ENCODE data around the gene INO80E. TPM values are rescaled to one million over a fixed set of nuclear protein-coding genes. Genes with fewer than 3 reads are reported as not detected.

Gene INO80E
- total RNA-seq, 1 donor, result 14.5 TPM

DNA sequence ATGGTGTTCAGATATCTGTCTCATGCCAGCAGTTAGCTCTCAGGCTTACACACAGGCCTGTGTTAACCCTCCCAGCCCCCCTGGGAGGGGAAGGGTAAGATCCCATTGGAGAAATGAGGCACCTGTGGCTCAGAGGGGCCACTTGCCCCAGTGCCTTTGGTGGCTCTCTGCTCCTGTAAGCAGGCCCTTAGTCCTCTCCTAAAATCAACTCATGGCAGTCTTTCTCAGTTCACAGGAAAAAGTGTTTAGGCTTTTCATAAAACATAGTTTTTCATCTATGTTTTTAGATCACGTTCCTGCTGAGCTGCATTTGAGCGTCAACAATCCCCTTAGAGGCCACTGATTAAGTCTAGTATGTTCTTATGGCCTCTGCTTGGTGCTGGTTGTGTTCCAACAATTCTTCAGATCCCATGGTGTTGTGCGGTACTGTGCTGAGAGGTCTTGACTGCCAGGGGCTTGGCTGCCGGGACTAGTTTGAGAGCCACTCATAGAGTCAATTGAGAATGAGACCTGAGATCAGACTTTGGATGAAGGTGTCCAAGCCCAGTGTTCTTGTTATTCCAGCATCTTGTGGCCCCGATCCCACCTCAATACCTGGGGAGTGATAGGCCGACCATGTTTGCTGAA, 11.8 kb upstream of the INO80E start:
- peaks cover 20% of the 10 kb centered on the region for H4K20me1 ChIP-seq (ENCODE audit: insufficient read depth, low read length)

DNA sequence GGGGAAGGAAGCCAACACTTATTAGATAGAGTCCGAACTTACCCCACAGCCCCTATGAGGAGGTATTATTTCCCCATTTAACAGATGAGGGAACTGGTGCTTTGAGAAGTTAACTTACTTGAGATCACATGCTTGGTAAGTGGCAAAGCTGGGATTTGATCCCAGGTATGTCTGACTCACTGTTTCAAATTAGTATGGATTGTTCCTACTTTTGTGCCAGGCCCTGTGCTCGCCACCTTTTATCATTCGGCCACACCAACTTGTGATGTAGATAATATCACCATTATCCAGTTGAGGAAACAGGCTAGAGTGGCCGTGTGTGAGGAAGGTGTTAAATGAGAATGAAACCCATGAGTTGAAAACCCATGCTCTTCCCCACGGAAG, 11.3 kb upstream of the INO80E start:
- Histone ChIP-seq H3K36me3 (ENCODE audit: insufficient read depth, low read length) (peaks cover 94% of the 10 kb centered on the region), H3K4me3 (ENCODE audit: insufficient read depth, low read length) (no peak overlapping the region)

More for the DNA sequence above, 11.8 kb upstream of the INO80E start:
- no peak overlapping the region for H2AFZ ChIP-seq (ENCODE audit: low read length)
- TF ChIP-seq, protein P1, sequence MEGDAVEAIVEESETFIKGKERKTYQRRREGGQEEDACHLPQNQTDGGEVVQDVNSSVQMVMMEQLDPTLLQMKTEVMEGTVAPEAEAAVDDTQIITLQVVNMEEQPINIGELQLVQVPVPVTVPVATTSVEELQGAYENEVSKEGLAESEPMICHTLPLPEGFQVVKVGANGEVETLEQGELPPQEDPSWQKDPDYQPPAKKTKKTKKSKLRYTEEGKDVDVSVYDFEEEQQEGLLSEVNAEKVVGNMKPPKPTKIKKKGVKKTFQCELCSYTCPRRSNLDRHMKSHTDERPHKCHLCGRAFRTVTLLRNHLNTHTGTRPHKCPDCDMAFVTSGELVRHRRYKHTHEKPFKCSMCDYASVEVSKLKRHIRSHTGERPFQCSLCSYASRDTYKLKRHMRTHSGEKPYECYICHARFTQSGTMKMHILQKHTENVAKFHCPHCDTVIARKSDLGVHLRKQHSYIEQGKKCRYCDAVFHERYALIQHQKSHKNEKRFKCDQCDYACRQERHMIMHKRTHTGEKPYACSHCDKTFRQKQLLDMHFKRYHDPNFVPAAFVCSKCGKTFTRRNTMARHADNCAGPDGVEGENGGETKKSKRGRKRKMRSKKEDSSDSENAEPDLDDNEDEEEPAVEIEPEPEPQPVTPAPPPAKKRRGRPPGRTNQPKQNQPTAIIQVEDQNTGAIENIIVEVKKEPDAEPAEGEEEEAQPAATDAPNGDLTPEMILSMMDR (IDR thresholded peaks at IDR 0.05; ENCODE audit: extremely low read depth, low read depth, low read length), result no peak
- no peaks in the 10 kb centered on the region for H3K4me1 ChIP-seq (ENCODE audit: insufficient read depth, low read length)
- no peak overlapping the region for H3K4me3 ChIP-seq (ENCODE audit: insufficient read depth, low read length)
- no peak overlapping the region for H3K27ac ChIP-seq (ENCODE audit: low read depth, low read length)
- peaks cover 95% of the 10 kb centered on the region for H3K36me3 ChIP-seq (ENCODE audit: insufficient read depth, low read length)
- H3K27me3 ChIP-seq (ENCODE audit: insufficient read depth, low read length), result no peaks in the 10 kb centered on the region
- DNase-seq (ENCODE audit: insufficient read length, low spot score, missing footprints), result peak; percentile 22
- no peak overlapping the region for H3K4me2 ChIP-seq (ENCODE audit: insufficient read depth, low read length)
- H3K79me2 ChIP-seq (ENCODE audit: insufficient read depth, low read length), result peaks cover 12% of the 10 kb centered on the region
- H3K9me3 ChIP-seq (ENCODE audit: low read depth, low read length), result no peaks in the 10 kb centered on the region

DNA sequence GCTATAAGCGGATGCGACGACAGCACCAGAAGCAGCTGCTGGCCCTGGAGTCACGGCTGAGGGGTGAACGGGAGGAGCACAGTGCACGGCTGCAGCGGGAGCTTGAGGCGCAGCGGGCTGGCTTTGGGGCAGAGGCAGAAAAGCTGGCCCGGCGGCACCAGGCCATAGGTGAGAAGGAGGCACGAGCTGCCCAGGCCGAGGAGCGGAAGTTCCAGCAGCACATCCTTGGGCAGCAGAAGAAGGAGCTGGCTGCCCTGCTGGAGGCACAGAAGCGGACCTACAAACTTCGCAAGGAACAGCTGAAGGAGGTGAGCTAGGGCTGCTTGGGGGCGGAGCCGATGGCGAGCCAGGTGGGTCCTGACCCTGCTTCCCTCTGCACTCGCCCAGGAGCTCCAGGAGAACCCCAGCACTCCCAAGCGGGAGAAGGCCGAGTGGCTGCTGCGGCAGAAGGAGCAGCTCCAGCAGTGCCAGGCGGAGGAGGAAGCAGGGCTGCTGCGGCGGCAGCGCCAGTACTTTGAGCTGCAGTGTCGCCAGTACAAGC, 10.7 kb upstream of the INO80E start:
- H3K36me3 ChIP-seq (ENCODE audit: insufficient read depth, low read length), result peaks cover 94% of the 10 kb centered on the region
- no peaks in the 10 kb centered on the region for H3K4me1 ChIP-seq (ENCODE audit: insufficient read depth, low read length)
- no peak for DNase-seq (ENCODE audit: insufficient read length, low spot score, missing footprints)
- TF ChIP-seq, protein P1 (IDR thresholded peaks at IDR 0.05; ENCODE audit: extremely low read depth, low read depth, low read length), result no peak
- H2AFZ ChIP-seq (ENCODE audit: low read length), result no peak overlapping the region
- H3K27ac ChIP-seq (ENCODE audit: low read depth, low read length), result no peak overlapping the region
- peaks cover 6% of the 10 kb centered on the region for H3K79me2 ChIP-seq (ENCODE audit: insufficient read depth, low read length)
- H3K4me3 ChIP-seq (ENCODE audit: insufficient read depth, low read length), result no peak overlapping the region
- H4K20me1 ChIP-seq (ENCODE audit: insufficient read depth, low read length), result peaks cover 20% of the 10 kb centered on the region
- H3K9me3 ChIP-seq (ENCODE audit: low read depth, low read length), result no peaks in the 10 kb centered on the region
- no peaks in the 10 kb centered on the region for H3K27me3 ChIP-seq (ENCODE audit: insufficient read depth, low read length)
- no peak overlapping the region for H3K4me2 ChIP-seq (ENCODE audit: insufficient read depth, low read length)

More for the DNA sequence above, 11.3 kb upstream of the INO80E start:
- no peak overlapping the region for H2AFZ ChIP-seq (ENCODE audit: low read length)
- peaks cover 11% of the 10 kb centered on the region for H3K79me2 ChIP-seq (ENCODE audit: insufficient read depth, low read length)
- no peaks in the 10 kb centered on the region for H3K27me3 ChIP-seq (ENCODE audit: insufficient read depth, low read length)
- TF ChIP-seq, protein P1 (IDR thresholded peaks at IDR 0.05; ENCODE audit: extremely low read depth, low read depth, low read length), result no peak
- no peaks in the 10 kb centered on the region for H3K9me3 ChIP-seq (ENCODE audit: low read depth, low read length)
- DNase-seq (ENCODE audit: insufficient read length, low spot score, missing footprints), result peak; percentile 61
- H4K20me1 ChIP-seq (ENCODE audit: insufficient read depth, low read length), result peaks cover 20% of the 10 kb centered on the region
- H3K4me2 ChIP-seq (ENCODE audit: insufficient read depth, low read length), result no peak overlapping the region
- H3K27ac ChIP-seq (ENCODE audit: low read depth, low read length), result no peak overlapping the region
- no peaks in the 10 kb centered on the region for H3K4me1 ChIP-seq (ENCODE audit: insufficient read depth, low read length)

DNA sequence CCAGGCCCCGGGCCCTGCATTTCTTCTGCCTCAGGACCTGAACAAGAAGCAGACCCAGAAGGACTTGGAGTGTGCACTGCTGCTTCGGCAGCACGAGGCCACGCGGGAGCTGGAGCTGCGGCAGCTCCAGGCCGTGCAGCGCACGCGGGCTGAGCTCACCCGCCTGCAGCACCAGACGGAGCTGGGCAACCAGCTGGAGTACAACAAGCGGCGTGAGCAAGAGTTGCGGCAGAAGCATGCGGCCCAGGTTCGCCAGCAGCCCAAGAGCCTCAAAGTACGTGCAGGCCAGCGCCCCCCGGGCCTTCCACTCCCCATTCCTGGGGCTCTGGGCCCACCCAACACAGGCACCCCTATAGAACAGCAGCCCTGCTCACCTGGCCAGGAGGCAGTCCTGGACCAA, 9.8 kb upstream of the INO80E start:
- TF ChIP-seq, protein P1 (IDR thresholded peaks at IDR 0.05; ENCODE audit: extremely low read depth, low read depth, low read length), result no peak
- no peak for DNase-seq (ENCODE audit: insufficient read length, low spot score, missing footprints)

More for the DNA sequence above, 9.8 kb upstream of the INO80E start:
- peaks cover 90% of the 10 kb centered on the region for H3K36me3 ChIP-seq (ENCODE audit: insufficient read depth, low read length)
- H4K20me1 ChIP-seq (ENCODE audit: insufficient read depth, low read length), result peaks cover 20% of the 10 kb centered on the region
- H3K27me3 ChIP-seq (ENCODE audit: insufficient read depth, low read length), result no peaks in the 10 kb centered on the region
- peaks cover 2% of the 10 kb centered on the region for H3K79me2 ChIP-seq (ENCODE audit: insufficient read depth, low read length)
- no peak overlapping the region for H3K27ac ChIP-seq (ENCODE audit: low read depth, low read length)
- H2AFZ ChIP-seq (ENCODE audit: low read length), result no peak overlapping the region
- H3K4me1 ChIP-seq (ENCODE audit: insufficient read depth, low read length), result no peaks in the 10 kb centered on the region
- H3K9me3 ChIP-seq (ENCODE audit: low read depth, low read length), result no peaks in the 10 kb centered on the region
- H3K4me3 ChIP-seq (ENCODE audit: insufficient read depth, low read length), result no peak overlapping the region
- no peak overlapping the region for H3K4me2 ChIP-seq (ENCODE audit: insufficient read depth, low read length)

Data from osteoblast (primary cell).